ENCODE measurements around the gene SLC9A7.

SLC9A7 gene

GRCh38 chrX:46690818-46691217, 68.1 kb downstream of the SLC9A7 start:
- Histone ChIP-seq H3K27me3 (replicated peaks; ENCODE audit: insufficient read depth, low read length) (no peaks in the 10 kb centered on the region), H3K36me3 (replicated peaks; ENCODE audit: insufficient read depth, low read length) (no peaks in the 10 kb centered on the region), H3K27ac (ENCODE audit: low read length) (no peak overlapping the region), H3K9me2 (replicated peaks; ENCODE audit: insufficient read depth, low read length) (no peaks in the 10 kb centered on the region), H3K4me2 (ENCODE audit: low read depth, low read length) (no peak overlapping the region), H3F3A (ENCODE audit: insufficient read depth, low read length) (no peaks in the 10 kb centered on the region), H3K9ac (ENCODE audit: low read length) (no peak overlapping the region), H2AFZ (ENCODE audit: low read length) (no peak overlapping the region), H4K20me1 (ENCODE audit: insufficient read depth, low read length) (no peaks in the 10 kb centered on the region), H3K4me1 (ENCODE audit: low read length) (no peaks in the 10 kb centered on the region), H3K4me3 (ENCODE audit: low read length) (no peak overlapping the region), H3K9me3 (replicated peaks; ENCODE audit: insufficient read depth, low read length) (no peaks in the 10 kb centered on the region), H3K79me2 (ENCODE audit: low read length) (no peaks in the 10 kb centered on the region)
- TF ChIP-seq EZH2phosphoT487 (IDR thresholded peaks at IDR 0.05; ENCODE audit: low read length) (no peak), EZH2 (optimal IDR thresholded peaks at IDR 0.05; ENCODE audit: low read depth, low read length) (no peak)
- TF ChIP-seq, protein P1, sequence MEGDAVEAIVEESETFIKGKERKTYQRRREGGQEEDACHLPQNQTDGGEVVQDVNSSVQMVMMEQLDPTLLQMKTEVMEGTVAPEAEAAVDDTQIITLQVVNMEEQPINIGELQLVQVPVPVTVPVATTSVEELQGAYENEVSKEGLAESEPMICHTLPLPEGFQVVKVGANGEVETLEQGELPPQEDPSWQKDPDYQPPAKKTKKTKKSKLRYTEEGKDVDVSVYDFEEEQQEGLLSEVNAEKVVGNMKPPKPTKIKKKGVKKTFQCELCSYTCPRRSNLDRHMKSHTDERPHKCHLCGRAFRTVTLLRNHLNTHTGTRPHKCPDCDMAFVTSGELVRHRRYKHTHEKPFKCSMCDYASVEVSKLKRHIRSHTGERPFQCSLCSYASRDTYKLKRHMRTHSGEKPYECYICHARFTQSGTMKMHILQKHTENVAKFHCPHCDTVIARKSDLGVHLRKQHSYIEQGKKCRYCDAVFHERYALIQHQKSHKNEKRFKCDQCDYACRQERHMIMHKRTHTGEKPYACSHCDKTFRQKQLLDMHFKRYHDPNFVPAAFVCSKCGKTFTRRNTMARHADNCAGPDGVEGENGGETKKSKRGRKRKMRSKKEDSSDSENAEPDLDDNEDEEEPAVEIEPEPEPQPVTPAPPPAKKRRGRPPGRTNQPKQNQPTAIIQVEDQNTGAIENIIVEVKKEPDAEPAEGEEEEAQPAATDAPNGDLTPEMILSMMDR (IDR thresholded peaks at IDR 0.05; ENCODE audit: low read length) = no peak
- no peak for DNase-seq

GRCh38 chrX:46687619-46688018, 71.3 kb downstream of the SLC9A7 start:
- Histone ChIP-seq H3K9me2 (replicated peaks; ENCODE audit: insufficient read depth, low read length) (no peaks in the 10 kb centered on the region), H3F3A (ENCODE audit: insufficient read depth, low read length) (no peaks in the 10 kb centered on the region), H3K4me1 (ENCODE audit: low read length) (no peaks in the 10 kb centered on the region), H3K27me3 (replicated peaks; ENCODE audit: insufficient read depth, low read length) (no peaks in the 10 kb centered on the region), H3K27ac (ENCODE audit: low read length) (no peak overlapping the region), H3K79me2 (ENCODE audit: low read length) (no peaks in the 10 kb centered on the region), H3K9ac (ENCODE audit: low read length) (no peak overlapping the region), H2AFZ (ENCODE audit: low read length) (no peak overlapping the region), H3K4me2 (ENCODE audit: low read depth, low read length) (no peak overlapping the region), H3K9me3 (replicated peaks; ENCODE audit: insufficient read depth, low read length) (no peaks in the 10 kb centered on the region), H3K36me3 (replicated peaks; ENCODE audit: insufficient read depth, low read length) (no peaks in the 10 kb centered on the region), H4K20me1 (ENCODE audit: insufficient read depth, low read length) (no peaks in the 10 kb centered on the region), H3K4me3 (ENCODE audit: low read length) (no peak overlapping the region)
- TF ChIP-seq EZH2 (optimal IDR thresholded peaks at IDR 0.05; ENCODE audit: low read depth, low read length) = no peak
- TF ChIP-seq, protein P1 (IDR thresholded peaks at IDR 0.05; ENCODE audit: low read length) = no peak
- TF ChIP-seq EZH2phosphoT487 (IDR thresholded peaks at IDR 0.05; ENCODE audit: low read length) = no peak
- no peak for DNase-seq

GRCh38 chrX:46686003-46686645, 72.8 kb downstream of the SLC9A7 start:
- Histone ChIP-seq H3K27ac (ENCODE audit: low read length) (no peak overlapping the region), H4K20me1 (ENCODE audit: insufficient read depth, low read length) (no peaks in the 10 kb centered on the region), H3K9me2 (replicated peaks; ENCODE audit: insufficient read depth, low read length) (no peaks in the 10 kb centered on the region), H3K79me2 (ENCODE audit: low read length) (no peaks in the 10 kb centered on the region), H2AFZ (ENCODE audit: low read length) (no peak overlapping the region), H3K4me1 (ENCODE audit: low read length) (no peaks in the 10 kb centered on the region), H3K9me3 (replicated peaks; ENCODE audit: insufficient read depth, low read length) (no peaks in the 10 kb centered on the region), H3K36me3 (replicated peaks; ENCODE audit: insufficient read depth, low read length) (no peaks in the 10 kb centered on the region), H3K27me3 (replicated peaks; ENCODE audit: insufficient read depth, low read length) (no peaks in the 10 kb centered on the region), H3F3A (ENCODE audit: insufficient read depth, low read length) (no peaks in the 10 kb centered on the region), H3K4me2 (ENCODE audit: low read depth, low read length) (no peak overlapping the region), H3K4me3 (ENCODE audit: low read length) (no peak overlapping the region), H3K9ac (ENCODE audit: low read length) (no peak overlapping the region)
- no peak for TF ChIP-seq EZH2phosphoT487 (IDR thresholded peaks at IDR 0.05; ENCODE audit: low read length)
- TF ChIP-seq EZH2 (optimal IDR thresholded peaks at IDR 0.05; ENCODE audit: low read depth, low read length) = no peak
- TF ChIP-seq, protein P1 (IDR thresholded peaks at IDR 0.05; ENCODE audit: low read length) = peak; percentile 72
- DNase-seq = peak; percentile 19

Measured in MM.1S (cell line).